GM04503 (cell line): ENCODE data around the gene TMPRSS6.

ENCODE experiments used
- DNase-seq: peaks from one replicate; pipeline ENCODE4 v3.0.0-alpha.2; 2012; ENCODE audit warnings: low read depth

The TMPRSS6 gene

GRCh38 chr22:37109242-37109917 lies at the start of gene TMPRSS6:
TMPRSS6 (minus strand) TSS chr22:37109713; CDS start chr22:37103417, 6,296 bp downstream.
- DNase-seq = no peak

- DNase-seq = no peak
Observed at GRCh38 chr22:37158963-37159290, 49.4 kb upstream of the TMPRSS6 start.

- DNase-seq = no peak
Observed at GRCh38 chr22:37157516-37158285, 48.2 kb upstream of the TMPRSS6 start.

GRCh38 chr22:37156686-37157435 lies 47.3 kb upstream of the TMPRSS6 start:
- DNase-seq = no peak

- DNase-seq = no peak
Observed at GRCh38 chr22:37155971-37156370, 46.5 kb upstream of the TMPRSS6 start.

- no peak for DNase-seq
Observed at GRCh38 chr22:37154925-37155712, 45.6 kb upstream of the TMPRSS6 start.

- DNase-seq = no peak
Observed at GRCh38 chr22:37153901-37154300, 44.4 kb upstream of the TMPRSS6 start.

GRCh38 chr22:37151401-37151800 lies 41.9 kb upstream of the TMPRSS6 start:
- no peak for DNase-seq

GRCh38 chr22:37150701-37151100 lies 41.2 kb upstream of the TMPRSS6 start:
- DNase-seq = no peak

- DNase-seq = no peak
Observed at GRCh38 chr22:37148742-37149665, 39.5 kb upstream of the TMPRSS6 start.

GRCh38 chr22:37148031-37148651 lies 38.6 kb upstream of the TMPRSS6 start:
- DNase-seq = no peak

GRCh38 chr22:37147186-37147990 lies 37.9 kb upstream of the TMPRSS6 start:
- DNase-seq = no peak

GRCh38 chr22:37146507-37147180 lies 37.1 kb upstream of the TMPRSS6 start:
- no peak for DNase-seq

- DNase-seq = no peak
Observed at GRCh38 chr22:37146051-37146385, 36.5 kb upstream of the TMPRSS6 start.

- no peak for DNase-seq
Observed at GRCh38 chr22:37145180-37146050, 35.9 kb upstream of the TMPRSS6 start.

GRCh38 chr22:37144180-37144554 lies 34.7 kb upstream of the TMPRSS6 start:
- DNase-seq = no peak

- DNase-seq = no peak
Observed at GRCh38 chr22:37141971-37142370, 32.5 kb upstream of the TMPRSS6 start.

GRCh38 chr22:37141476-37141875 lies 32.0 kb upstream of the TMPRSS6 start:
- DNase-seq = no peak
